GM19463 (cell line): ENCODE measurements around the gene RAB11FIP3.
A peak's percentile ranks its signal among the peaks of the same experiment; 100 is the strongest.

ENCODE experiments used
- ATAC-seq: cut with Tn5 transposase; IDR thresholded peaks from one replicate; pipeline ENCODE4 v1.9.1; 2021; ENCODE audit warnings: mild to moderate bottlenecking, moderate library complexity; ENCODE audit not compliant: unreplicated experiment

RAB11FIP3 gene

DNA sequence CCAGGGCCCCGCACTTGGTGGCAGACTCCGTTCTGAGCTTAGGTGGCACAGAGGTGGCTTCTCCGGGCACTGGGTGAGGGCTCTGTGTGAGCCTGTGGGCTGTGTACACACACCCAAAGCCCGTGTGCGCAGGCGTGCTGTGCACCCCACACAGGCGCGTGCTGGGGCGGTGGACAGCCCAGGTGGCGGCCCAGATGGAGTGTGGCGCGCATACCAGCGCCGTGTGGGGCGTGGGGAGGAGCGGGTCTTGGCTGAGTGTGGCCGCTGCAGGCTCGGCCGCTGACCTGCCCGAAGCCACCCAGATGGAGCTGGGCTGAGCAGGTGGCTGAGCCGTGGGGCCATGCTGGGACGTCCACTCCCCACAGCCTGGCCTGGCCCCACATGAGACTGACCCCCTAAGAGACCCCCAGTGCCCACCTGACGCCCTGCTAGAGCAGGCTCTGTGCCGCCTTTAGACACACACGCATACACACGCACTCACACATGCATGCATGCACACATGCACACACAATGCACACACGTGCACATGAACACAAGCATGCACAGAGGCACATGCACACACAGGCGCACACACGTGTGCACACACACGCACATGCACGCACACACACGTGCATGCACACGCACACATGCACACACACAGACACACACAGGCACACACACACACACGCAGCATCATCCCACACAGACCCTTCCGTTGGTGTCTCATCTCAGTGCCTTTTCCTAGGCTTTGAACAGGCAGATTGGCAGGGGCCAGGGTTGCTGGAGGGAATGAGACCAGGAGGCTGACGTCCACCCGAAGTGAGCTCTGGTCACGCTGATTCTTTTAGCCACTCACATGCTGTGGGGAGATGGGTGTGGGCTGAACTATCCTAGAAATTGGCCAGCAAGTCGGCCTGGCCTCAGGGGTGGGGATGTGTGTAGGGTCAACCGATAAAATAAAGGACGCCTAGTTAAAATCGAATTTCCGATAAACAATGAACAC is 136.8 kb downstream of the RAB11FIP3 start:
- no peak for ATAC-seq

DNA sequence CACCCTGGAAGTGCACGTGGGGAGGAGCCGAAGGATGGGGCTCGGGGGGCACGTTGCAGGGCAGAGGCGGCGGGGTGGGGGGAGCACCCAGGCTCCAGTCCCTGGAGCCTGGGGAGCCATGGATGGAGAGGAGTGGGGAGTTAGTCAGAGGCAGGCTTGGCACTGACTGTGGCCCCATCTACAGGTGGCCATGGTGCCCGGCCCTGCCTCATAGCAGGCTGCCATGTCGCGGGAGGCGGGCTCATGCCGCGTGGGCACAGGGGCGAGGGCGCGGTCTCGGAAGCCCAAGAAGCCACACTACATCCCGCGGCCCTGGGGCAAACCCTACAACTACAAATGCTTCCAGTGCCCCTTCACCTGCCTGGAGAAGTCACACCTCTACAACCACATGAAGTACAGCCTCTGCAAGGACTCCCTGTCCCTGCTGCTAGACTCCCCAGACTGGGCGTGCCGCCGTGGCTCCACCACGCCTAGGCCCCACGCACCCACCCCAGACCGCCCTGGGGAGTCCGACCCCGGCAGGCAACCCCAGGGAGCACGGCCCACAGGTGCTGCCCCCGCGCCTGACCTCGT is 137.7 kb downstream of the RAB11FIP3 start:
- no peak for ATAC-seq

DNA sequence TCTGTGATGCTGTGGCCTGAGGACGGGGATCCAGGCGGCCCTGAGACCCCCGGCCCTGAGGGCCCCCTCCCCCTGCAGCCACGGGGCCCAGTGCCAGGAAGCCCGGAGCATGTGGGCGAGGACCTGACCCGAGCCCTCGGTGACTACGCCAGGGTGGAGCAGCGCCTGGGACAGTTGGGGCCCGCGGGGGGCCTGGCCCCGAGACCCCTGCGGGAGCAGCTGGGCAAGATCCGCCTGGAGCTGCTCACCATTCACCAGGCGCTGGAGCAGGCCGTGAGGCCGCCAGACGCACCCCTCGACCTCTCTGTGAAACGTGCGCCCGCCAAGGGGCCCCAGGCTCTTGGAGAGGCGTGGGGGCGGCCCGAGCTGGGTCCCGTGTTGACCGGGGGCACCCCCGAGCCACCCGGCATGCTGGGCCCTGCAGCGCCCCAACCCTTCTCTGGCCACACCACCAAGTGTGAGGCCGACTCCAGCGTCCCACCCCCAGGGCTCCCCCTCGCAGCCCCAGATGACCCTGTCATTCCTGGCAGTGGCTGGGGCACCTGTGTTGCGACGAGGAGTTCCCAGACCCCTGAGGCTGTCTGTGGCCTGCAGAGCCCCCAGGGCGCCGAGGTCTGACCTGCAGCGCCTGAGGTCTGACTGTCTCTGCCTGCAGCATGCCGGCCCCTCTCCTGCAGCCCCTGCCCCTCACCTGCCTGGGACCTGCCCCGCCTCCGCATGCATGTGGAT is 139.4 kb downstream of the RAB11FIP3 start:
- no peak for ATAC-seq

DNA sequence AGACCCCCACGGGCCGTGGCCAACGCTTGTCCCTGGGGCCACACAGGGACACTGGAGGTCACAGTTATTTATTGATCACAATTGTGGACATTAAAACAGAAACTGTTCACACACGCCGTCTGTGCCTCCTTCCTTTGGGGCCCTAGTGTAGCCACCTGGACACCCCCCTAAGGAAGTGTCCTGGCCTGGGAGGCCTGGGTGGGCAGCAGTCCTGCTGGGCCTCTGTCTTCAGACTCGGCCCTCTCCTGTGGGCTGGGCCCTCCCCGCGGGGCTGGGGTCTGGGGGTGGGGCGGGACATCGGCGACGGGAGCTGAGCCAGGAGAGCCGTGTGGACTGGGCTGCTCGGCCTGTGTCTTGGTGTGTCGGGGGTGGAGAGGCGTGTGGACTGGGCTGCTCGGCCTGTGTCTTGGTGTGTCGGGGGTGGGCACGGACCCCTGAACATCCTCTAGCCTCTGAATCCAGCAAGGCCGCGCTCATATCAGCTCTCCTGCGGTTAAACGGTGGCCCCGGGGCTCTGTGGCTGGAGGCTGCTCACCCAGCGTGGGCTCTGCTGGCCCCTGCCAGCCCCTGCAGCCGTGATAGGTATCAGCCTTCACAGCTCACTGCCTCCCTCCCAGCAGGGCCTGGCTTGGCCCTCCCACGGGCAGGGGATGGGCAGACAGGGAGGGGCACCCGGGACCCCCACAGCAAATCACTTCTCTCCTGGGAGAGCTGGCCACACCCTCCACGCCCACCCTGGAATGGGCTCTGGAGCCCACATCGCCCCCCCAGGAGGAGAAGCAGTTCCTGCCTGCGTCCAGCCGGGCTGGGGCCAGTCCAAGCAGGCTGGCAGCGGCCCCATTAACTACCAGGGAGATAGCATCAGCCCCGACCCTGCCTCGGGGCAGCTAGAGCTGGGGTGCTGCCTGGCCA is 140.2 kb downstream of the RAB11FIP3 start:
- ATAC-seq: no peak

DNA sequence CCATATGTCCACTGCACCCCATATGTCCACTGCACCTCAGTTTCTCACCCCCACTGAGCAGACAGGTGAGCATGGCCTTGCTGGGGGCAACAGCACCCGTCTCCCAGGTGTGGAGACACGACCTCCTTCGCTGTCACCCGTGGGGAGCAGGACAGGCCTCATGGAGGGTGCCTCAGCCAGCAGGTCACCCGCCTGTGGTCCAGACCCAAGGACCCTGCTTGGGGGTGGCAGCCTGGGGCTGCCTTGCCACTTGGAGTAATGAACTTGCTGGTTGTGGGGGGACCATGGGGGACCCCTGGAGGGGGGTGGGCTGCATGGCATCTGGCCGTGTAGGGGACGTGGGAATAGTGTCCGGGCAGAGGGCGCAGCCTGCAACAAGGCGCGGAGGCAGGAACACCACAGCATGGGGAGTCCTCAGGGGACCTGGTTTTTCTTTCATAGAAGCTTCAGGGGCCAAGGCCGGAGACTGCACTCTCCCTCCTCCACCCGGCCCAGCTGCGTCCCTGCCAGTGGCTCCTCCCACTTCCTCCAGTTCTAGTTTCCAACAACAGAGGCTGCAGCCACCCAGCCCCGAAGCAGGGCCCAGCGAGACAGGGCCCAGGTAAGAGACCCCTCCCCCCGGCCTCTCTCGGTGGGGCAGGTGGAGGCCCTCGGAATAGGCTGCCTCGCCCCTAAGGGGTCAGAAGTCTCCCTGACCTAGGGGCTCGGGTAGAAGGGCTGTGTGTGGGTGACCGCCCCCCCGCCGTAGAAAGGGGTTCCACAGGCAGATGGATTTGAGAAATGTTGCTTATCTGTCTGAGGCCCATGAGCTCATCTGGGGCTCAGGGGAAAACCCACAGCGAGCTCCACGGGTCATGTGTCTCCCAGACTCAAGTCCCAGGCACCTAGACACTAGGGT is 141.3 kb downstream of the RAB11FIP3 start, which contains the start of gene NHLRC4:
Gene NHLRC4 (plus strand): TSS at position 531 of the 898 bp plus-strand sequence. CDS start 1,043 bp downstream, outside the sequence.
- peak; percentile 53 for ATAC-seq

DNA sequence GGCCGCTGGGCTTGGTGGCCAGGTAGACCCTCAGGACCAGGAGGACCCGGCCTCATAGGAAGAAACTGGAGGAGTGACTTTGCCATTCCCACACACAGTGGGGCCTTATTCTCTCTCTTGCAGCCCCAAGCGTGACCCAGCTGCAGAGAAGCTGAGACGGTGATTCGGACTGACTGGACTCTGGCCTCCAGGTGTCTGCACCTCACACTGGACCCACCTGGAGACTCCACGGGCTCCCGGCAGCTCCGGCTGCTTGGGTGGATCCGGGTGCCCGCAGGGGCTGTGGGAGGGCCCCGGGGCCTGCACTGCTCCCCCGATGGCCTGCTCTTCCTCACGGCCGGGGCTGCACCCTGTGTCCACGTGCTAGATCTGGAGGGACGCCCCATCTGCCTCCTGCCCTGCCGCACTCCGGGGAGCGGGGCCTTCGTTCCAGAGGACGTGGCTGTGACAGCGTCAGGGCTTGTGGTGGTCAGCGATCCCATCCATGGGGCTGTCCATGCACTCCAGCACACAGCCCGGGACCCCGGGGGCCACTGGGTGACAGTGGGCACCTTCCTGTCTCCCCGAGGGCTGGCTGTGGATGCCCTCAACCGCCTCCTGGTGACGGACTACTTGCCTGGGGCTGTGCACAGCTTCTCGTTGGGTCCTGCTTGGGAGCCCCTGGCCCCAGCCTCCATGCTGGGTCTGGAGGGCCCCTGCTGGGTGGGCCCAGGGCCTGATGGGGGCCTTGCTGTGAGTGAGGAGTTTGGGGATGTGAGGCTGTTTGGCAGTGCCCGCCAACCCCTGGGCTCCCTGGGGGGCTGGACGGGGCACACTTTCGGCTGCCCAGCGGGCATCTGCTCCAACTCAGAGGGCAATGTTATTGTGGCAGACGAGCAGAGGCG is 142.2 kb downstream of the RAB11FIP3 start:
- ATAC-seq: no peak

DNA sequence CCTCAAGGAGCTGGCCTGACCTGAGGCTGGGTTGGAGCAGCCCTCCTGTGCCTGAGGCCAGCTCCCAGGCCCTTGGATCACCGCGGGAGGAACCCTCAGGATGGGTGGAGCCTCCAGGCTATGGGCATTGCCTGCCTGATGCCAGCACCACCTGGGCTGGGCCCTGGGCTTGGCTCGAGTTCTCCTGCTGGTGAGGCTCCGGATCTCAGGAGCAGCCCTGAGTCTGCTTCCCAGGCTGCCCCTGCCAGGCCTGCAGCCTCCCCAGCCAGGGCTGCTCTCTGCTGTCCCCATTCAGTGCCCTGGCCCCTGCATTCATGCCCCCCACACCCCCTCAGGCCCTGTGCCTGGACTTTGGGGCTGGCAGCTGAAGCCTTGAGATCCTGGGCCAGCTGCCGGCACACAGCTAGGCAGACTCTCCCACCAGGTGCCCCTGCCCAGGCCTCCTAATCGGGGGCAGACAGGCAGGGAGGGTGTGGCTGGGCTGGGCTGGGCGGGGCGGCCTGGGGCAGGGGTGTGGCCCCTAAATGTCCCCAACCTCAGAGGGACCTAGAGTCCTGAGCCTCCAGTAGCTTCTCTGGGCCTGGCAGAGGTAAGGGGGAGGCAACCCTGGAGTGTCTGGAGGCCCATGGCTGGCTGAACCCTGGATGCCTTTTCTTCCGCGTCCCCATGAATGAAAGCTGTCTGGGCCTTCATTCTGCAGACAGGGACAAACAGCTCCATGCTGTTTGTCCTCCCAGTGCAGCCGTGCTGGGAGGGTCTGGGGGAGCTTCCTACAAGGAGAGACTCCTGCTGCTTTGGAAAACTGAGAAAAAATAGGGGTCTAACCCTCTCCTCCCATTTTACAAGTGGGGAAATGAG is 143.2 kb downstream of the RAB11FIP3 start:
- ATAC-seq: no peak

DNA sequence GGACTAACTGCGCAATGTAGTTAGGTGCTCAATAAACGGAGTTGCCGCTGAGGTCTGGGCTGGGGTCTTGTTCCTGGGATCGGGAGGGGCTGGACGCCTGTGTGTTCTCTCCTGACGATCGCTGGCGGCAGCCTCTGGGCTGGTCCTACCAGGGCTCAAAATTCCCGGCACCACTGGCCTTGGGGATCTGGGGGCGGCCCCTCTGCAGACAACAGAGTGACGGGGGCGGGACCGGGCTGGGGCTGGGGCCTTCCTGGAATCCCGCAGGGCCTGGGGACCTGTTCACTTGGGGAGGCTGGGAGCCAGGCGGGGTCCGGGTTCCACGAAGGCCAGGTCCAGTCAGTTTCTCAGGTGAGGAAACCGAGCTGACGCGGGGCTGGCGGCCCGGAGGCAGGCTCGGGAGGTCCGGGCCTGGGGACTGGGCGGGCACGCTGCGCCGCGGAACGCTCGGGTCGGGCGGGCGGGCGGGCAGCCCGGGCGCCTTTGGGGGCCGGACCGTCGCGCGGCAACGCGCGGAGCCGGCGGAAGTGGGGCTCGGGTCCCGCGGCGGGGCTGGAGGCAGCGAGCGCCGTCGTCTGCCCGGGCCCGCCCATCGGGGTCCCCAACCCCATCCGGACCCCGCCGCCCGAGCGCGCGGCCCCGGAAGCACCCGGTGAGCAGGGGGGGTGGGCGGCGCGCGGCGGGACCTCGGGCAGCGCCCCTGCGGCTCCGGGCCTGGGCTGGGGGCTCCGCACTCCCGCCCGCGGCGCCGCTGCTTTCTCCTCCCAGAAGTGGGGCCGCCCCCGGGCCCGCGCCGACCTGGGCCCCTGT is 144.2 kb downstream of the RAB11FIP3 start, which contains the start of gene PIGQ:
Gene PIGQ (plus strand): TSS at position 524 of the 810 bp plus-strand sequence. CDS start 4,107 bp downstream, outside the sequence.
- ATAC-seq: no peak
